Measurements from ENCODE around the gene DUOXA1.

Gene DUOXA1

DNA sequence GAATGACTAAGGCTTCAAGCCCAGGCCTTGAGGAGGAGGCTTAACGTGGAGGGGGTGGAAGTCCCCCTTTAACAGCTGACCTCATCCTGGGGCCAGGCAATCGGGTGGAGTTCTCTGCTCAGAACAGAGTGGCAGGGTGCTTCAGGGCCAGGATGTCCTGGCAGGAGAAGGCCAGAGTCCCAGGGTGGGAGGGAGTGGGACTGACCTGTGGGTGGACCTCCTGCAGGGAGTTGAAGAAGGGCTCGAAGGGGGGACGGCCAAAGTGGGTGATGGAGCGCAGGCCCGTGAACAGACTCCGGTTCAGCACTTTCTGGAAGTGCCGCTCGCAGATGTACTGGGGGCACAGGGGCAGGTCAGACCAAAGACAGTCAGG, 35.3 kb downstream of the DUOXA1 start:
- DNase-seq: no peak

DNA sequence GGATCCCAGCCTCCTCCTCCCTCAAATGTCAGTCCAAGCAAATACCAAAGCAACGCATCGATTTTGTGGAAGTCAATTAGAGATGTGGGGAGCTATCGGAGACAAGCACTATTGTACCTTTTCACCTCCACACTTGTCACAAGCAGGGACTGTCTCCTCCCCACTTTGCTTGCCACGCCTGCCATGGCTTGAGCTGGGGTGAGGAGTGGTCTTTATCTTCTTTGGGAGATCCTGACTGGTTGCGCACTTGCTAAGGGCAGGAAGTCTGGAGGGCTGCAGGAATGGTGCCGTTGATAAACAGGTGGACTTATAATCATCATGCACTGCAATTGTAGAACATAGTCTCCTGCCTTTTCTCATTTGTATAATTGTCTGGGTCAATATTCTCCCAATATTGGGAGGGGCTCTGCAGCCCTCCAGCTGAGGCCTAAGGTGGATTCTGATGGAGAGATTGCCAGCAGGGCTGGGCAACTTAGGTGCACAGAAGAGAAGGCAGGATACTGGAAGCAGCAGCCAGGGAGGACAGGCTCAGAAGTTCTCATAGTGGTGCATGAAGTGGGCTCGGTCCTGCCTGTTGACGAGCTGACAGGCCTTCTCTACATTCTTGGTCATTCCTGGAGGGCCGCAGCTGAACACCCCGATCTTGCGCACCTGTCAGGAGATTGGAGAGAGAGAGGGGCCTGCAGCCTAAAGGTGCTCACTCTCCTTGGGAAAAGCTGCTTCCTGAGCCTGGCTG, 35.9 kb downstream of the DUOXA1 start:
- TF ChIP-seq, protein P1, sequence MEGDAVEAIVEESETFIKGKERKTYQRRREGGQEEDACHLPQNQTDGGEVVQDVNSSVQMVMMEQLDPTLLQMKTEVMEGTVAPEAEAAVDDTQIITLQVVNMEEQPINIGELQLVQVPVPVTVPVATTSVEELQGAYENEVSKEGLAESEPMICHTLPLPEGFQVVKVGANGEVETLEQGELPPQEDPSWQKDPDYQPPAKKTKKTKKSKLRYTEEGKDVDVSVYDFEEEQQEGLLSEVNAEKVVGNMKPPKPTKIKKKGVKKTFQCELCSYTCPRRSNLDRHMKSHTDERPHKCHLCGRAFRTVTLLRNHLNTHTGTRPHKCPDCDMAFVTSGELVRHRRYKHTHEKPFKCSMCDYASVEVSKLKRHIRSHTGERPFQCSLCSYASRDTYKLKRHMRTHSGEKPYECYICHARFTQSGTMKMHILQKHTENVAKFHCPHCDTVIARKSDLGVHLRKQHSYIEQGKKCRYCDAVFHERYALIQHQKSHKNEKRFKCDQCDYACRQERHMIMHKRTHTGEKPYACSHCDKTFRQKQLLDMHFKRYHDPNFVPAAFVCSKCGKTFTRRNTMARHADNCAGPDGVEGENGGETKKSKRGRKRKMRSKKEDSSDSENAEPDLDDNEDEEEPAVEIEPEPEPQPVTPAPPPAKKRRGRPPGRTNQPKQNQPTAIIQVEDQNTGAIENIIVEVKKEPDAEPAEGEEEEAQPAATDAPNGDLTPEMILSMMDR (IDR thresholded peaks at IDR 0.05; ENCODE audit: low read depth, low read length): no peak
- Histone ChIP-seq H3K4me1 (peaks cover 8% of the 10 kb centered on the region), H3K27me3 (no peaks in the 10 kb centered on the region), H3K36me3 (no peaks in the 10 kb centered on the region), H3K9me3 (no peaks in the 10 kb centered on the region), H3K4me3 (ENCODE audit: low read depth, low read length) (no peak overlapping the region)
- DNase-seq: no peak

More for the DNA sequence above, 35.3 kb downstream of the DUOXA1 start:
- H3K36me3 ChIP-seq: no peaks in the 10 kb centered on the region
- H3K27me3 ChIP-seq: no peaks in the 10 kb centered on the region
- TF ChIP-seq, protein P1 (IDR thresholded peaks at IDR 0.05; ENCODE audit: low read depth, low read length): no peak
- peaks cover 3% of the 10 kb centered on the region for H3K4me1 ChIP-seq
- H3K9me3 ChIP-seq: no peaks in the 10 kb centered on the region
- no peak overlapping the region for H3K4me3 ChIP-seq (ENCODE audit: low read depth, low read length)

DNA sequence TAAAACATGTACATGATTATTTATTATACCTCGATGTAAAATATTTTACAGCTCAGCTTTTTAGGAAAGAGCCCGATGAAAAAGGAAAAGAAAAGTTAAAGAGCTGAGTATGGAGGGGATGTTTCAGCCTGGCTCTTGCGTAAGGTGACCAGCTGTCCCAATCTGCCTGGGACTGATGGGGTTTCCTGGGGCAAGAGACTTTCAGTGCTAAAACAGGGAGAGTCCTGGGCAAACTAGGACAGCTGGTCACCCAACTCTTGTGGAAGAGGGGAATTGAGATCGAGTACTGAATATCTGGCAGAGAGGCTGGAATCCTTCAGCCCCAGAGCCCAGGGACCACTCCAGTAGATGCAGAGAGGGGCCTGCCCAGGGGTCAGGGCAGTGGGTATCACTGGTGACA, 36.7 kb downstream of the DUOXA1 start:
- TF ChIP-seq, protein P1 (IDR thresholded peaks at IDR 0.05; ENCODE audit: low read depth, low read length): no peak
- Histone ChIP-seq H3K4me3 (ENCODE audit: low read depth, low read length) (no peak overlapping the region), H3K36me3 (no peaks in the 10 kb centered on the region), H3K4me1 (peaks cover 16% of the 10 kb centered on the region), H3K27me3 (no peaks in the 10 kb centered on the region), H3K9me3 (no peaks in the 10 kb centered on the region)
- no peak for DNase-seq

DNA sequence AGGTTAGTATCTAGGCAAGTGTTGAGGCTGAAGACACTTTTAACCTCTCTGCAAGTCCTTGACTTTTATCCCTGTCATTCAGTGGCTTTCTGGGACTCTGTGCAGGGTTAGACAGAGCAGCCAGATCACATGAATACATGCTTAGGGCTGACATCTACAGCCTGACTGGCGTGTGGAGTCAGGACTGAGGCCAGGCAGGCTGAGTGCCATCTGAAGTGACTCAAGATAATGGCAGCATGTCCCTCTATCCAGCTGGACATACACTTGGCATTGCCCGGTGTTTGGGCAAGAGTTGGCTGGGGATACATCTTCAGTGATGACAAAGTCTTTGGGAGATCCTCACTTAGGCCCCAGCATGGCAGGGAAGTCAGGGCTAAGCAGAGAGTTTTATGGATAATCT, 38.1 kb downstream of the DUOXA1 start:
- Histone ChIP-seq H3K4me3 (ENCODE audit: low read depth, low read length) (no peak overlapping the region), H3K4me1 (peaks cover 21% of the 10 kb centered on the region), H3K36me3 (no peaks in the 10 kb centered on the region), H3K9me3 (no peaks in the 10 kb centered on the region), H3K27me3 (no peaks in the 10 kb centered on the region)
- TF ChIP-seq, protein P1 (IDR thresholded peaks at IDR 0.05; ENCODE audit: low read depth, low read length): no peak
- DNase-seq: no peak

DNA sequence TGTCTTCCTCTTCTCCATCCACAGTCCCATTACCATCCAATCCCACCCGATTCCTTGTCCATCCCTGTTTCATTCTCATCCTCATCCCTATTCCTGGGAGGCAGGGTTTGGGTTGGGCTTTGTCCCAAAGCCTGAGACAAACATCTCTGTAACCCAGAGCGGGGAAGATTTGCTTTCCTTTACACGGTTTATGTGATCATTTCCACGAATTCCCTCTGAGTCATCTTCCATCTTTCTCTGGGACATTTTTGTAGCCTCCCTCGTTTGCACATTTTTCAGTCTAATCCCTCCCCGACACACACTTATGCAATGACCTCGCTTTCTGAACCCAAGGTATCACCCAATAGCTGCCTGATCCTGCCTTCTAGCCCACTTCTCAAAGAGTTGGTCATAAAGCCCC, 38.5 kb downstream of the DUOXA1 start:
- no peak for DNase-seq
- TF ChIP-seq, protein P1 (IDR thresholded peaks at IDR 0.05; ENCODE audit: low read depth, low read length): no peak
- Histone ChIP-seq H3K36me3 (no peaks in the 10 kb centered on the region), H3K27me3 (no peaks in the 10 kb centered on the region), H3K4me1 (peaks cover 21% of the 10 kb centered on the region), H3K4me3 (ENCODE audit: low read depth, low read length) (no peak overlapping the region), H3K9me3 (no peaks in the 10 kb centered on the region)

- H3K27me3 ChIP-seq: no peaks in the 10 kb centered on the region
- no peak for DNase-seq
These were observed 39.8 kb downstream of the DUOXA1 start for GRCh38 chr15:45089712-45090373.

More at GRCh38 chr15:45089712-45090373, 39.8 kb downstream of the DUOXA1 start:
- Histone ChIP-seq H3K4me3 (ENCODE audit: low read depth, low read length) (no peak overlapping the region), H3K36me3 (no peaks in the 10 kb centered on the region), H3K4me1 (peaks cover 21% of the 10 kb centered on the region), H3K9me3 (no peaks in the 10 kb centered on the region)
- TF ChIP-seq, protein P1 (IDR thresholded peaks at IDR 0.05; ENCODE audit: low read depth, low read length): no peak
